GM13977 (cell line): Measurements from ENCODE around the gene BZW1.

Source experiments
- DNase-seq: peaks from one replicate; pipeline ENCODE4 v3.0.0; 2012; ENCODE audit warnings: low spot score
- in situ Hi-C: fragments of 300-500 bp; cut with MboI; formaldehyde crosslinking; loops from one replicate; pipeline ENCODE4 v1.12.0; 2022; ENCODE audit warnings: low sequenced_read_pairs, low pct_unique_long_range_greater_than_20kb, mixed read lengths, inconsistent platforms; ENCODE audit not compliant: unreplicated experiment
- TF ChIP-seq, protein P1 (sequence below): IDR thresholded peaks from 2 replicates; pipeline ENCODE4 v1.5.1; 2012; ENCODE audit warnings: mild to moderate bottlenecking, control low read depth; ENCODE audit not compliant: insufficient read depth; ENCODE audit errors: extremely low read depth, missing control alignments

Gene BZW1

DNA sequence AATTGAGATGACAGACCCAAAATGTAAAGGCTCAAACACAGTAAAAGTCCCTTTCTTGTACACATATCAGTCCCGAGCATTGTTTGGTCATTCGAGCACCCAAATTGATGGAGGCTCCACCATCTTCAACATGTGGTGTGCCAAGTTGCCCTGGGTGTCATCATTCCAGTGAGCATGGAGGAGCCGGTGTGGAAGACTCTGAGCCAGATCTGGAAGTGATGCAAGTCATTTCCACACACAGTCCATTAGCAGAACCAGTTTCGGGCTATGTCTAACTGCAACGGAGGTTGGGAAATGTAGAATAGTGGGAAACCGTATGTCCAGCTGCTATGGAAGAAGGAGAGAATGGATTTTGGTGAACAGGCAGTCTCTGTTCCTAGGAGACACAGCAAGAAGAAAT is 40.9 kb upstream of the BZW1 start:
- no peak for DNase-seq
- in situ Hi-C loops = no loop called here
- TF ChIP-seq, protein P1, sequence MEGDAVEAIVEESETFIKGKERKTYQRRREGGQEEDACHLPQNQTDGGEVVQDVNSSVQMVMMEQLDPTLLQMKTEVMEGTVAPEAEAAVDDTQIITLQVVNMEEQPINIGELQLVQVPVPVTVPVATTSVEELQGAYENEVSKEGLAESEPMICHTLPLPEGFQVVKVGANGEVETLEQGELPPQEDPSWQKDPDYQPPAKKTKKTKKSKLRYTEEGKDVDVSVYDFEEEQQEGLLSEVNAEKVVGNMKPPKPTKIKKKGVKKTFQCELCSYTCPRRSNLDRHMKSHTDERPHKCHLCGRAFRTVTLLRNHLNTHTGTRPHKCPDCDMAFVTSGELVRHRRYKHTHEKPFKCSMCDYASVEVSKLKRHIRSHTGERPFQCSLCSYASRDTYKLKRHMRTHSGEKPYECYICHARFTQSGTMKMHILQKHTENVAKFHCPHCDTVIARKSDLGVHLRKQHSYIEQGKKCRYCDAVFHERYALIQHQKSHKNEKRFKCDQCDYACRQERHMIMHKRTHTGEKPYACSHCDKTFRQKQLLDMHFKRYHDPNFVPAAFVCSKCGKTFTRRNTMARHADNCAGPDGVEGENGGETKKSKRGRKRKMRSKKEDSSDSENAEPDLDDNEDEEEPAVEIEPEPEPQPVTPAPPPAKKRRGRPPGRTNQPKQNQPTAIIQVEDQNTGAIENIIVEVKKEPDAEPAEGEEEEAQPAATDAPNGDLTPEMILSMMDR = no peak

- TF ChIP-seq, protein P1 = no peak
- in situ Hi-C loops = no loop called here
- DNase-seq = no peak
These were observed 39.1 kb upstream of the BZW1 start for GRCh38 chr2:200772620-200773019.

- TF ChIP-seq, protein P1 = no peak
- no peak for DNase-seq
- in situ Hi-C loops = no loop called here
These were observed 38.6 kb upstream of the BZW1 start for GRCh38 chr2:200773083-200773482.

- DNase-seq = no peak
- in situ Hi-C loops = no loop called here
- TF ChIP-seq, protein P1 = no peak
These were observed 36.8 kb upstream of the BZW1 start for GRCh38 chr2:200774920-200775319.

DNA sequence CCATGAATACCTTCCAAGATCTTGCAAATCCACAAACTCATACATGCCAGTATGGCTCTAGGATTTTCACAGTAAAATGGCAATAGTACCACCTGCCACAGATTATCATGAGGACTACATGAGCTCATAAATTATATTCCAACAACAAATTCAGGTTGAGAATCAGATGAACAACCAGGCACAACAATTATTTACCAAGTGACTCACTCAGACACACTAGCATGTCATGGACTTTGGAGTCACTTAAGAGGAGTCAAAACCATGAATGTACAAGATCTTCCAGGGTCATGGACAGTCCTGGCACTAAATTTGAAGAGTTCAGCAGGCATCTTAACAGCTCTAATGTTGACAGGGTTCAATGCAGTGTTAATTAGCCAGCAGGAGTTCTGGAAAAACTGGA is 34.4 kb upstream of the BZW1 start:
- TF ChIP-seq, protein P1 = no peak
- DNase-seq = no peak
- in situ Hi-C loops = no loop called here

DNA sequence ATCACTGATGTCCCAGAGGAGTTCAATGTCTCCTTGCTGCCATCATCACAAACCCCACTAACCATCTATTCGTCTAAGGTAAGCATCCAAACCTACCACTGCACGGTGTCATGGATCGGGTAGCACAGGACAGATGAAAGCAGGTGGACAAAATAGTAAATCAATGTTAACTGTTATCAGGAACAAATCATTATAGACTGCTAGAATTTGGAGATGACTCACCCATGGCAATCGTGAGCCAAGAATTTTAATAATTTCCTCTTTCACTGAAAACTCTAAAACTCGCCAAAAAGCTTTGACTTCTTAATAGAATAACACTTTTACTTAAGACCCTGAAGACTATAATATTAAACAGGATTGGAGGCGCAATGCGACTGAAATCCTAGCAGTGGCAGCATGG is 33.7 kb upstream of the BZW1 start:
- TF ChIP-seq, protein P1 = no peak
- no peak for DNase-seq
- in situ Hi-C loops = no loop called here

GRCh38 chr2:200779214-200779613 is 32.5 kb upstream of the BZW1 start:
- DNase-seq = no peak
- in situ Hi-C loops = no loop called here
- TF ChIP-seq, protein P1 = no peak
